HCT116 (cell line): Measurements from ENCODE around the gene U2AF1L4. TPM values are rescaled to one million over a fixed set of nuclear protein-coding genes. Genes with fewer than 3 reads are reported as not detected.
A peak's percentile ranks its signal among the peaks of the same experiment; 100 is the strongest.

ENCODE experiments used
- ATAC-seq: fragments of 200-7000 bp; cut with Tn5 transposase; 2 replicates; pipeline ENCODE4 v1.9.1; 2020; ENCODE audit warnings: mild to moderate bottlenecking, moderate library complexity
- BruUV-seq: library from RNA; stranded (reverse); fragments of 400-500 nt; replicated peaks from 2 replicates; lab custom pipeline; 2021; lab: Mats Ljungman, UMichigan
- CTCF ChIA-PET: fragments of 300-600 bp; sonication (Branson Sonifier 250); formaldehyde crosslinking; loops from one replicate; lab custom pipeline; 2021; ENCODE audit warnings: antibody characterized with exemption; lab: Charles Lee
- POLR2A ChIA-PET: fragments of 300-600, 350-600 bp; sonication (Branson Sonifier 250); formaldehyde crosslinking; loops from one replicate; lab custom pipeline; 2021; ENCODE audit warnings: antibody characterized with exemption; lab: Charles Lee
- RAD21 ChIA-PET, 2 experiments: fragments of 300-600 bp; sonication (Branson Sonifier 250); formaldehyde crosslinking; loops; one replicate each; lab custom pipeline; 2023; ENCODE audit warnings: low total read pairs in 2 of 2; ENCODE audit not compliant: uncharacterized antibody in 2 of 2, unreplicated experiment in 2 of 2, low non-redundant PET in 1 of 2; lab: Charles Lee
- DNase-seq: peaks from one replicate; pipeline ENCODE4 v3.0.0-alpha.2; 2010; ENCODE audit warnings: low read depth, low spot score
- H2AFZ ChIP-seq: fragments of 200-600 bp; shearing (Covaris generic), sonication (generic); 2 replicates; pipeline ENCODE4 v1.6.1; 2017; ENCODE audit warnings: low read depth, mixed run types, mixed read lengths, antibody characterized with exemption, low read length; ENCODE audit not compliant: poor library complexity, severe bottlenecking
- H3K27ac ChIP-seq: 2 replicates; pipeline ENCODE4 v1.5.1; 2012; ENCODE audit warnings: low read depth, low read length
- H3K27me3 ChIP-seq: fragments of 200-600 bp; sonication (generic); 2 replicates; pipeline ENCODE4 v1.6.1; 2016; ENCODE audit warnings: mixed run types, low read length, mixed read lengths; ENCODE audit not compliant: insufficient read depth
- H3K36me3 ChIP-seq, 2 experiments: fragments of 200-500 bp in 1 of 2; fragments of 200-600 bp in 1 of 2; sonication (Bioruptor generic) in 1 of 2; sonication (generic) in 1 of 2; 2 replicates each; pipeline versions ENCODE4 v1.5.1 to v1.6.1; 2014 to 2016; ENCODE audit warnings: low read length in 2 of 2, inconsistent platforms in 1 of 2, mixed read lengths in 1 of 2, mixed run types in 1 of 2; ENCODE audit not compliant: insufficient read depth in 2 of 2, control insufficient read depth in 1 of 2
- H3K4me1 ChIP-seq, 2 experiments: fragments of 200-600 bp in 1 of 2; sonication (generic) in 1 of 2; 2 replicates each; pipeline versions ENCODE4 v1.5.1 to v1.6.1; 2012 to 2017; ENCODE audit warnings: low read length in 2 of 2, inconsistent platforms in 1 of 2, mild to moderate bottlenecking in 1 of 2, mixed read lengths in 1 of 2, mixed run types in 1 of 2, moderate library complexity in 1 of 2; ENCODE audit not compliant: insufficient read depth in 2 of 2, control insufficient read depth in 1 of 2
- H3K4me2 ChIP-seq: fragments of 200-600 bp; sonication (generic); 2 replicates; pipeline ENCODE4 v1.6.1; 2017; ENCODE audit warnings: mixed run types, low read length, mixed read lengths
- H3K4me3 ChIP-seq, 2 experiments: fragments of 200-600 bp in 1 of 2; sonication (generic) in 1 of 2; replicated peaks in 1 of 2; 2 replicates each; pipeline ENCODE4 v1.5.1; 2011 to 2016; ENCODE audit warnings: low read length in 2 of 2, control low read depth in 1 of 2, low read depth in 1 of 2, mild to moderate bottlenecking in 1 of 2, mixed read lengths in 1 of 2, mixed run types in 1 of 2
- H3K79me2 ChIP-seq: fragments of 200-600 bp; sonication (generic); 2 replicates; pipeline ENCODE4 v1.6.1; 2017; ENCODE audit warnings: mild to moderate bottlenecking, mixed run types, low read length, moderate library complexity, mixed read lengths; ENCODE audit not compliant: insufficient read depth
- H3K9ac ChIP-seq: fragments of 200-600 bp; sonication (generic); 2 replicates; pipeline ENCODE4 v1.6.1; 2016; ENCODE audit warnings: low read length, mixed read lengths
- H3K9me2 ChIP-seq: fragments of 200-600 bp; sonication (generic), shearing (Covaris generic); 2 replicates; pipeline ENCODE4 v1.6.1; 2017; ENCODE audit warnings: mixed run types, mild to moderate bottlenecking, moderate library complexity; ENCODE audit not compliant: insufficient read depth
- H3K9me3 ChIP-seq, 2 experiments: fragments of 200-500 bp in 1 of 2; fragments of 200-600 bp in 1 of 2; sonication (Bioruptor generic) in 1 of 2; sonication (generic) in 1 of 2; 2 replicates each; pipeline ENCODE4 v1.6.1; 2014 to 2017; ENCODE audit warnings: low read length in 2 of 2, mixed read lengths in 2 of 2, inconsistent platforms in 1 of 2, low read depth in 1 of 2, mild to moderate bottlenecking in 1 of 2, mixed run types in 1 of 2, moderate library complexity in 1 of 2; ENCODE audit not compliant: control insufficient read depth in 1 of 2, insufficient read depth in 1 of 2
- H4K20me1 ChIP-seq: fragments of 200-600 bp; sonication (generic), shearing (Covaris generic); 2 replicates; pipeline ENCODE4 v1.6.1; 2017; ENCODE audit warnings: mixed run types, mild to moderate bottlenecking, moderate library complexity; ENCODE audit not compliant: insufficient read depth
- ATF3 ChIP-seq: IDR thresholded peaks from 2 replicates; pipeline ENCODE4 v1.6.1; 2012
- CBX3 ChIP-seq: IDR thresholded peaks from 2 replicates; pipeline ENCODE4 v1.6.1; 2012; ENCODE audit warnings: low read depth
- CEBPB ChIP-seq: IDR thresholded peaks from 2 replicates; pipeline ENCODE4 v1.6.1; 2012; ENCODE audit warnings: low read depth
- CTCF ChIP-seq, 3 experiments: fragments of 200-600 bp in 1 of 3; sonication (generic) in 1 of 3; IDR thresholded peaks in 2 of 3; conservative IDR thresholded peaks in 1 of 3; 2 replicates each; pipeline ENCODE4 v1.5.1; 2012 to 2017; ENCODE audit warnings: low read depth in 2 of 3, low read length in 2 of 3, antibody characterized with exemption in 1 of 3, borderline replicate concordance in 1 of 3, control low read depth in 1 of 3, mild to moderate bottlenecking in 1 of 3, mixed read lengths in 1 of 3, mixed run types in 1 of 3, moderate library complexity in 1 of 3; ENCODE audit not compliant: insufficient read depth in 1 of 3
- EGR1 ChIP-seq: IDR thresholded peaks from 2 replicates; pipeline ENCODE4 v1.6.1; 2012; ENCODE audit warnings: low read depth
- EZH2 ChIP-seq: fragments of 200-600 bp; sonication (generic); IDR thresholded peaks from 2 replicates; pipeline ENCODE4 v1.6.1; 2017; ENCODE audit warnings: antibody characterized with exemption, mixed run types
- FOSL1 ChIP-seq: IDR thresholded peaks from 2 replicates; pipeline ENCODE4 v1.6.1; 2012; ENCODE audit warnings: low read depth
- JUND ChIP-seq: IDR thresholded peaks from 2 replicates; pipeline ENCODE4 v1.6.1; 2012
- MAX ChIP-seq: IDR thresholded peaks from 2 replicates; pipeline ENCODE4 v1.6.1; 2012
- POLR2AphosphoS5 ChIP-seq: IDR thresholded peaks from 2 replicates; pipeline ENCODE4 v1.6.1; 2011; ENCODE audit warnings: mild to moderate bottlenecking, low read depth, low read length, moderate library complexity
- RAD21 ChIP-seq: IDR thresholded peaks from 2 replicates; pipeline ENCODE4 v1.6.1; 2012; ENCODE audit warnings: low read depth, mild to moderate bottlenecking
- intact Hi-C: fragments of 100-400 bp; cut with micrococcal nuclease; formaldehyde crosslinking; loops from 2 replicates; pipeline ENCODE4 v1.10.0; 2022
- total RNA-seq: library from RNA; stranded (reverse); gene quantifications from one replicate; pipeline ENCODE4 v1.2.1, GENCODE V29; 2021; ENCODE audit not compliant: unreplicated experiment

Gene U2AF1L4
- total RNA-seq, 1 experiment from 2014 or later, result 15.6 TPM

GRCh38 chr19:35731779-35732405, 13.3 kb downstream of the U2AF1L4 start:
- CTCF ChIA-PET, result no interaction called here
- Histone ChIP-seq H3K4me1 (no peaks in the 10 kb centered on the region), H3K9me3 (no peaks in the 10 kb centered on the region), H3K4me3 (no peak overlapping the region), H3K36me3 (peaks cover 45 to 51% of the 10 kb centered on the region in 2 experiments), H3K9me2 (no peaks in the 10 kb centered on the region), H3K4me2 (no peak overlapping the region), H4K20me1 (no peaks in the 10 kb centered on the region), H3K9ac (no peak overlapping the region), H2AFZ (no peak overlapping the region), H3K79me2 (no peaks in the 10 kb centered on the region), H3K27ac (no peak overlapping the region), H3K27me3 (no peaks in the 10 kb centered on the region)
- POLR2A ChIA-PET, result no interaction called here
- intact Hi-C loops, result no loop called here
- RAD21 ChIA-PET, result no interaction called here
- TF ChIP-seq EZH2, result no peak
- TF ChIP-seq CBX3, result no peak
- TF ChIP-seq FOSL1, result no peak
- no peak for TF ChIP-seq ATF3
- TF ChIP-seq EGR1, result no peak
- no peak for TF ChIP-seq JUND
- TF ChIP-seq RAD21, result no peak
- TF ChIP-seq MAX, result no peak
- DNase-seq (no peak), ATAC-seq (no peak)
- BruUV-seq, result no TSS peak

- DNase-seq (no peak), ATAC-seq (peak; percentile 19; the same call in 1 of the 2 replicates)
- Histone ChIP-seq H2AFZ (no peak overlapping the region), H3K9ac (no peak overlapping the region), H3K27ac (no peak overlapping the region), H3K4me2 (no peak overlapping the region), H3K4me1 (no peaks in the 10 kb centered on the region), H3K4me3 (no peak overlapping the region), H3K27me3 (no peaks in the 10 kb centered on the region), H4K20me1 (no peaks in the 10 kb centered on the region), H3K9me3 (no peaks in the 10 kb centered on the region), H3K9me2 (no peaks in the 10 kb centered on the region), H3K36me3 (peaks cover 44 to 48% of the 10 kb centered on the region in 2 experiments), H3K79me2 (no peaks in the 10 kb centered on the region)
- RAD21 ChIA-PET, result no interaction called here
- TF ChIP-seq POLR2AphosphoS5 (no peak), CTCF (IDR thresholded peaks at IDR 0.05 in 2 of 3, conservative IDR thresholded peaks at IDR 0.05 in 1 of 3; ENCODE audit: borderline replicate concordance in 1 of 3, insufficient read depth in 1 of 3, low read depth in 2 of 3, low read length in 2 of 3) (no peak), CEBPB (no peak)
- CTCF ChIA-PET, result no interaction called here
- intact Hi-C loops, result no loop called here
- POLR2A ChIA-PET, result no interaction called here
- no TSS peak for BruUV-seq
These were observed 13.9 kb downstream of the U2AF1L4 start for GRCh38 chr19:35731353-35731752.
